Transverse colon (tissue), 4 donors: ENCODE measurements around the gene ZNF827.

ENCODE experiments used
- CTCF ChIP-seq, 5 experiments: fragments of 200-600 bp in 3 of 5; fragments of 450-650 bp in 2 of 5; sonication (generic) in 3 of 5; IDR thresholded peaks; 1 replicate in 2 of 5; 2 replicates in 3 of 5; pipeline ENCODE4 v1.5.1; 2016 to 2017; ENCODE audit warnings: antibody characterized with exemption in 5 of 5, inconsistent platforms in 3 of 5, mild to moderate bottlenecking in 2 of 5, moderate library complexity in 1 of 5
- EP300 ChIP-seq: sonication (generic); formaldehyde crosslinking; IDR thresholded peaks from one replicate; pipeline ENCODE4 v1.6.1; 2017; ENCODE audit warnings: antibody characterized with exemption, low read depth
- POLR2A ChIP-seq: fragments of 450-650 bp; IDR thresholded peaks from one replicate; pipeline ENCODE4 v1.6.1; 2016; ENCODE audit warnings: antibody characterized with exemption, mild to moderate bottlenecking, moderate library complexity
- POLR2AphosphoS5 ChIP-seq, 3 donors: sonication (generic); formaldehyde crosslinking; IDR thresholded peaks; one replicate each; pipeline ENCODE4 v1.6.1; 2016; ENCODE audit warnings: antibody characterized with exemption in 3 of 3

DNA sequence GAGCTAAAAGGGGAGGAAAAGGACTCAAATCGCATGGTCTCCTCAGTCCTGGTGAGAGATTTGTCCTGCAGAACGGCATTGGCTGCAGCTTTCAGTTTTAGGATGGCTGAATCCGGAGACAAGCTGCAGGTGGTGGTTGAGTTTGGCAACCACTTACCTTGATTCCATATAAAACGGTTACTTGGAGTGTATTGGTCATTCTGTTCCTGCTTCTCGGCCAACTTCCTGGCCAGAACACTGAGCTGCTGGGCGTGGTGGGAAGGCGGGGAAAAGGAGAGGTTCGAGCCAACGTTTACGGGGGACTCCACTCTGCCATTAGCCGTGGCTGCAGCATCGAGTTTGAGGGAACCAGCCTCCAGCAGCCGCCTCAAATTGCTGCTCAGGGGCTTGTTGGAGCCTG lies 36.1 kb downstream of the ZNF827 start:
- TF ChIP-seq POLR2A = no peak
- no peak for TF ChIP-seq CTCF (IDR thresholded peaks at IDR 0.05)
- no peak for TF ChIP-seq POLR2AphosphoS5 (IDR thresholded peaks at IDR 0.05)
- no peak for TF ChIP-seq EP300
